Non-pigmented ciliary epithelial cell (primary cell): ENCODE measurements around the gene FBH1.
"Not testable (repeated sequence)": the region's sequence is repeated elsewhere in the genome, so short reads cannot be mapped to it uniquely, and the experiment has no call there.

Experiments used
- DNase-seq: peaks from one replicate; pipeline ENCODE4 v3.0.0-alpha.2; 2010; ENCODE audit warnings: low read depth

Gene FBH1

DNA sequence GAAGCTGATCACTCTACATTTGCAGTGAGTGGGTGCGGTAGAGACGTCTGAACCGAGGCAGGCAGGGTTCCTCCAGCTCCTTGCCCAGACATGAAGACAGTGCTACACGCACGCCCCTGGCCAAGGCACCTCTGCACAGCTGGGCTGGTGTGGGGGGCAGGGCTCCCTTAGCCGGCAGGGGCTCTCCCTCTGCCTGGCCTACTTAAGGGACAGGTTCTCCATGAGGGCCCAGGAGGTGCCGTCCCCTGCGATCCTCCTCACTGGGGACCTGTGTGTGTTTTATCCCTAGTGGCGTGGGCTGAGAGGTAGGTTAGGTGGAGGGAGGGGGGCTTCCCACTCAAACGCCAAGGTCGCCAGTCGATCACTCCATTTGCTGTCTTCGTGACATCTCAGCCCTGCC is 52.0 kb downstream of the FBH1 start:
- DNase-seq: no peak

DNA sequence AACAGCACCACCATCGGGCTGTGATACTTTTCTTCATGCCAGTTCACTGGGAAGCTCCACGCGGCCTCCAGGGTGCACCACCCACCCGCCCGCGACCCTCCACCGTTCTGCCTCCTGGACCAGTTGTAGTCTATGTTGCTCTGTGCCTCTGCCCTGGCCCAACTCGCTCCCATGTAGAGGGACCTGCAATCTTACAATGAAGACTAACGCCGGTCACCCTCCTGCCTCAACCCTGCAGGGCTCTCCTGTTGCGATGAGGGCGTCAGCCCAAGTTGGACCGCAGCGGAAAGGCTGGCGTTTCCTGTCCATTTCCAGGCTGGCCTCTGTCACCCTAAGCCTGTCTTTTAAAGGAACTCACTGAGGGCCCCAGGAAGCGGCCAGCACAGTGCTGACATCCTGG is 52.4 kb downstream of the FBH1 start:
- DNase-seq: no peak

DNA sequence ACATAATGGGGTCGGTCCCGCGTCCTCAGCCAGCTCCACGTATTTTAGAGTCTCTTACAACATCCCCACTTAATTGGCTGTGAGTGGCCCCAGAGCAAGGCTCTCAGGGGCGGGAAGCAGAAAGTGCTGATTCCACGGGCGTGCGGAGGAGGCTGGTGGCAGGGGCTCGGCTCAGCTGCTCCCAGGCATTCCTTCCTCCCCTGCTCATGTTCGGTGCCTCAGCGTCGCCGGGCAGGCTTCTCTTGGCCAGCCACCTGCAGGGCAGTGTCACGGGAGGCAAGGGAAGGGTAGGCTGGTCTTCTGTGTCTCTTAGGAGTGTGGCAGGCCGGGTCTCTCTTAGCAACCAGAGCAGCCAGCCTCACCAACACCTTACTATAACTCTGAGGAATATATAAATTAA is 53.5 kb downstream of the FBH1 start:
- DNase-seq: no peak

DNA sequence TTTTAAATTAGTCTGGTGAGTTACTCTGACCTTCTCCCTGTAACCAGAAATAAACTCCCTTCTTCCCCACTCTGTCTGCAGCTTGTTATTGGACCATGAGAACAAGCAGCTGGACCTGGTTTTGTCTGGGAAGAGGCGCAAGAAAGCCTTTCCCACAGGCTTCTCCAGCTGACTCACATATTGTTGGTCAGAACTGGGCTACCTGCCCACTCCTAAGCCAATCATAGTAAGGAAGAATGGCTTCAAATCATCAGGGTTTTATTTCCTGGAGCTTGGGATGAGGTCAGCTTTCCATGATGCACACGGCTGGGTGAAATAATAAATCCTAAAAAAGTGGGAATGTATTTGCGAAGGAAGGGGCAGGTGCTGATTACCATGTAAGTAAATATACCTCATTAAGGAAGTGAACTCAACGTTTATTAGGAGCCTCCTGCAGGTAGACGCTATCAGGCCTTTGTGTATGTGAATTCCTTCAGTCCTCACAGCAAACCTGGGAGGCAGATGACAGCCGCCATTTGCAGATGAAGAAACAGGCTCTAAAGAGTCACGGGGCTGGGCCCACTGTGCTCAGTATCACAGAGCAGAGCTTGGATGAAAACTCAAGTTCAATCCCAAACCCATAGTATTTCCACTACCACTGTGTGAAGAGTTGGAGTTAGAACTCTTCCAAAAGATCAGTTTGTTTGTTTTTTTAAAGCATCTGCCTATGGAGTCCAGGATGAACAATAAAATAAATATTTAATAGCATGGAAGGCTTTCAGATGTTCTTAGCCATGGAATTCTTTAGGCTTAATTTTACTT is 54.5 kb downstream of the FBH1 start:
- DNase-seq: peak; percentile 99

DNA sequence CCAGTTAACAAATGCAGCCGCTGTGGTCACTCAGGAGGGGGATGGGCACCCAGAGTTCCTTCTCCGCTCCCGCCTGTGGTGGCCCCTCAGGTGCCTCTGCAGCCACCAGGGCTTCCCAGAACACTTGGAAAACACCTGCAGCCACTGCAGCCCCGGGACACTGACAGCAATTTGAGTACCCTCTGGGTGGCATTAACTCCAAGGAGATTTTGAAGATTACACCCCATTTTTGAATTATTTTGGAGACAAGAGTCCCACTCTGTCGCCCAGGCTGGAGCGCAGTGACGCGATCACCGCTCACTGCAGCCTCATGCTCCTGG is 55.1 kb downstream of the FBH1 start:
- no peak for DNase-seq

DNA sequence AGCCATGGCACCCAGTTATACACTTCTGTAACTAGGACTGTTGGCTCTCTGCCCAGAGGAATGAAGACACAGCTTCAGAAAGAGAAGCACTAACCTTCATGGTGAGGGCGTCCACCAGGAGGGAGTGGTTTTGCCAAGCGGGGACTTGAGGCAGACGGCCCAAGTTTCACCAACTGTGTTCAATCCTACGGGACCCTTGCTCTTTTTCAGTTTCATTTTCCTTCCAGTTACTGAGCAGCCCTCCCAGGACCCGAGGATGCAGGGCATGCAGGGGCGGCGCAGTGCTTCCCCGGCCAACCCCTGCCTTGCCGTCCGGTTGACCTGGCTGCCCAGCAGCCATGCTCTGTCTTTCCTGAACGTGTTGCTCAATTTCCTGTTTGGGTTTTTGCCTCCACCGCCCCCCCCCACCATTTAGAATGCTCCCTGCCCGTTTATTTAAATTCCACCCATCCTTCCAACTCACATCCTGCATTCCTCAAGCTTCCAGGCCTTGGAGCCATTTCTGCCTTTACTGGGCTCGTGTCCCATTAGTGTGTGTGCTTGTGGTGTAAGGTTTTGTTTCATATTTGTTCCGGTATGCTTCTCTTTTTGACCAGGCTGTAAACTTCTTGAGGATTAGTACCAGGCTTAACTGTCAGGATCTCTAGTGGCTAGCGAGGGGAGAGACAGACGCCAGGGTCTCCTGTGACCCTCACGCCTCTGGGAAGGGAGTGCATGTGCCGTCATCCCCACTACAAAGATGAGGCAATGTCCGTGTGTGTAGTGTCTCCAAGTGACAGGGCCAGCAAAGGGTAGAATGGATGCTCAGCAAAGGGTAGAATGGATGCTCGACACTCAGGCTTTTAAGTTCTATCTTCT is 55.7 kb downstream of the FBH1 start:
- DNase-seq: peak; percentile 52

DNA sequence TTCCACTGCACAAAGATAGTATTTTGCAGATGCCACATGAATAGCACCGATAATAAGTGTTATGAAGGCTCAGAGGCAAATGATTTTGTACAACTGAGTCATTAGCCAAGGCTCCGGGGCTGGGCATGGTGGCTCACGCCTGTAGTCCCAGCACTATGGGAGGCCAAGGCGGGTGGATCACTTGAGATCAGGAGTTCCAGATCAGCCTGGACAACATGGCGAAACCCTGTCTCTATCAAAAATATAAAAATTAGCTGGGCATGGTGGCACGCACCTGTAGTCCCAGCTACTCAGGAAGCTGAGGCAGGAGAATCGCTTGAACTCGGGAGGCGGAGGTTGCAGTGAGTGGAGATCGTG is 56.4 kb downstream of the FBH1 start:
- DNase-seq: not testable (repeated sequence)

DNA sequence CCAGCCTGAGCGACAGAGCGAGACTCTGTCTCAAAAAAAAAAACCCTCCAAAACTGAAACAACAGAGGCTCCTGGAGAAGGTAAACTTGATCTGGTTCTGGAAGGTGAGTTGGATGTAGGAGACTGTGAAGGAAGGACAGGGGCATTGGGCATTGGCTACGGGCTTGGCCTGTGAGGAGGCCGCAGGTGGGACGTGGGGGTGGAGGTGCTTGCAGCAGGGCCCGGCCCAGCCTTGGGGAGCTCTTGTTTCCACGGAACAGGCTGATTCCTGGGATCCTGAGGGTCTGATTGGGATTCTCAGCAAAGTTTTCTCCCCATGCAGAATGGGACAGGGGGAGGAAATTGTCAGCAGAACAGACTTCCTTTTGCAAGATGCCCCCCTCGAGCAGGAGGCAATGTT is 56.7 kb downstream of the FBH1 start:
- DNase-seq: no peak

DNA sequence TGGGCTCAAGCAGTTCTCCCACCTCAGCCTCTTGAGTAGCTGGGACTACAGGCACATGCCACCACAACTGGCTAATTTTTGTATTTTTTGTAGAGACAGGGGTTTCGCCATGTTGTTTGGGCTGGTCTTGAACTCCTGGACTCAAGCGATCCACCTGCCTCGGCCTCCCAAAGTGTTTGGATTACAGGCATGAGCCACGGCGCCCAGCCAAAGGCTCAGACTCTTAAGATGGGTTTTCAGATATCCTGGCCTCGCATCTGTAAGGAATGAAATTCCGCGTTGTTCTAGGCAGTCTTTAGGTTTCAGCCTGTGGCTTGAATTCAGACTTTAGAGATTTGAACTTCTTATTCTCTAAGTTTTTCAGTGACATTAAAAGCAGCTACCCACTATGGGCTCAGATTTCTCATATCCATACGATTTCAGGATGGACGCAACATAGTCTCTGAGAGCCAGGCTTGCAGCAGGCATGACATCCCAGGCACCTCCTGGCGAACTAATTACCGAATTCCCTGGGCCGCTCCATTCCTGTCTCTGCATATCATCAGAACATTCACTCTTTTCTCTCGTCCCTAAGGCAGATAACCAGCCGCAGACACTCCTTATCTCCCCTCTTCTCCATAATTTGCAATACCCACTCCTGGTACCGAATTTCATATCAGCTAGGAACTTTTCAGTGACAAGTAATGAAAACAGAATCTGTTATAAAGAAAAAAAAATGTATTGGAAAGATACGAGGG is 57.6 kb downstream of the FBH1 start:
- DNase-seq: no peak

DNA sequence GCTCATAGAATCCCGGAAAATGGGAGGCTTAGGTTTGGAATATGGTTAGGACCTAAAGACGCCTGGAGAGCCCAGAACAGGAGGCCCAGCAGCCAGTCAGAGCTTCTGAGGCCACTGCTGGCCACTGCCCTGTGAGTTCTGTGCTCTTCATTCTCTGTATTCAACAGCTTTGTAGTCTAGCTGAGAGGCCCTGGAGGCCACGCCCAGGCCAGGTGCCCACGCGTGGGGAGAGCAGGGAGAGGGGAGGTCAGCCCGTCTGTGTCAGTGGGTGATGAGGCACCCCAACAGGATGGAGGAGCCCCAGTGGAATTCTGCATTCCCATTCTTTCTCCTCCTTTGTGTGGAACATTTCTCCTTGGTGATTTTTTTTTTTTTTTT is 58.2 kb downstream of the FBH1 start:
- no peak for DNase-seq

DNA sequence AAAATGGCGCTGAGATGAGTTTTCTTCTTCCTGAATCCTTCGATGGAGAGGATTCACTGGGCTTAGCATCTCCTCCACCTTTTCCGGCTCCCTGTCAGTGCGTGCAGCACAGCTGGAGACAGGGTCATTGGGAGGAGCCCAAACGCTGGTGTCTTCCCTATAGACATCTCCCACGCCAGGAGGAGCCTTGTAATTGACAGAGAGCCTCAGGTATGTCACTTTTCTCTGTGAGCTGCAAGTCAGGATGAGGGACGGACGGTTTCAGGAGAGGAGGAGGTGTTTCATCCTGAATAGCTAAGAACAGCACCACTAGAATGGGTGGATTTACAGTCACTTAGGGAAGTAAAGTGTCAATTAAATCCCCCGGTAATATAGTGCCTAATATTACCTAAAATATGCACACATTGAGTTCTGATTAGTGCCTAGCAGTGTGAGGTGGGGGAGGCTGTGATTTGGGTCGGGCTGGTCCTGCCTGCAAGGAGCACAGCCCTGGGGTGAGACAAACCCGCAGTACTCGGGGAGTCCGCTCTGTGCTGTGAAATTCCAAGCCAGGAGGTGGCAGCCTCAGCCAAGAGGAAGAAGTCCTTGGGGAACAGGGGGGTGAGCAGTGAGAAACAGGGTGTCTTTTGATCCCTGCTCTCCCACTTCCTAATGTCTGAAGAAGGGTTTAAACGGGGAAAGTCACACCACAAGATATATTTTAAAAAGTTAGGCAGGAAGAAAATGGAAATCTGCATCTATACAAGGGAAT is 59.1 kb downstream of the FBH1 start:
- no peak for DNase-seq

DNA sequence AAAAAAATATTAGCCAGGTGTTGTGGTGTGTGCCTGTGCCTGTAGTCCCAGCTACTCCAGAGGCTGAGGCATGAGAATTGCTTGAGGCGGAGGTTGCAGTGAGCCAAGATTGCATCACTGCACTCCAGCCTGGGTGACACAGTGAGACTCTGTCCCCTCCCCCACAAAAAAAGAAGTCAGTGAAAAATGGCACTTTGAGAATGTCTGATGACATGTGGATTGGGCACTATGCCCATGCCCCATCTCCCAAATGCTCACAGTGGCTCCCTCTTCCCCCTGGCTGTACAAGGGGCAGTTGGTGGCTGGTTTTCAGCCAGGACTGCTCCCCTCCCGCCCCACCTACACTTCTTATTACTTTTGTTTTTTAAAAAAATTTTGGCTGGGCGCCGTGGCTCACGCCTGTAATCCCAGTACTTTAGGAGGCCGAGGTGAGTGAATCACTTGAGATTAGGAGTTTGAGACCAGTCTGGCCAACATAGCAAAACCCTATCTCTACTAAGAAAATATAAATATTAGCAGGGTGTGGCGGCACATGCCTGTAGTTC is 61.2 kb downstream of the FBH1 start:
- DNase-seq: no peak

DNA sequence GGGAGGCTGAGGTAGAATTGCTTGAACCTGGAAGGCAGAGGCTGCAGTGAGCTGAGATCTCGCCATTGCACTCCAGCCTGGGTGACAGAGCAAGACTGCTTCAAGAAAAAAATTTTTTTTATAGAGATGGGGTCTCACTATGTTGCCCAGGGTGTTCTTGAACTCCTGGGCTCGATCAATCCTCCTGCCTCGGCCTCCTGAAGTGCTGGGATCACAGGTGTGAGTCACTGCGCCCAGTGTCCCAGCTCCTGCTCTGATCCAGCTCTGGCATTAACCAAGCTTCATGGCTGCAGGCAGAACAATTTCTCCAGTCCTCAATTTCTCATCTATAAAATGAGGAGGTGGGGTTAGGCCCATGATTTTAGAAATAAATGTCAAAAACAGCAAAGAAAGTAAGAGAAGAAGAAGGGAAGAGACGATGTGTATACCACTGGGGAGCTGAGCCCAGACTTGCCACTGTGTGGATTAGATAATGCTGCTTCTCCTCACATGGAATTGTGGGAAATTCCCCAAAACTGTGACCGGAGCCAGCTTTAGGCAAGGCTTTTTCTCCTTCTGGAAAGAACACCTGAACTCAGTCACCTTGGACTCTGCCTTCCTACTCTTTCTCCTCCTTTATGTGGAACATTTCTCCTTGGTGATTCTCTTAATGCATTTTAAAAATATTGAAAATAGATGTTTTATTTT is 61.8 kb downstream of the FBH1 start:
- no peak for DNase-seq

DNA sequence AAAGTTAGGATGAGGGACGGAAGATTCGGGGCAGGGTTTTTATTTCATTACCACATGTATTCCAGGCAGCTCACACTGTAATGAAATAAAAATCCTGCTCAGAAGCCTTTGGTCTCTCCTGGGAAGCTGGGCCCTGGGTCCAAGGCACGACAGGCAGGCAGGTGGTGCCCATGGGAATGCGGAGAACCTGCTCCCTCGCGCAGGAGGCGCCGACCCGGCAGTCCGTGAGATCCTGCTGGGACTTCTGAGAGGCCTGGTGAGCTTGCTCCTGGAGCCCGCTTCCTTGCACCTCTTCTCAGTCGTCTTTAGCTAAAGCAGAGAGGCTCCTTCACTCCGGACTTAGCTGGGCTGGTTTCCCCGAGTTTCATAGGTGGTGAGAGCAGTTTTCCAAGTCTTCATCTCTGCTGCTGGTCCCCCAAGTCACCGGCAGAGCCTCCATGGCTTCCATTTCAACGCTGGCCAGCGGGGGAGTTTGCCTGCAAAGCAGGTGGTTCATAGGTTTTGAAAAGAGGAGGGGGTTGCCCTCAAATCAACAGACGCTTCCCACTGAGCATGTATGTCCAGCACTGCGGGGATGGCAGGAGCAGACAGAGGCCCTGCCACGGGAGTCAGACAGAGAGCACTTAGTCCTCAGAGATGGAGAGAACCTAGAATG is 62.8 kb downstream of the FBH1 start:
- no peak for DNase-seq

DNA sequence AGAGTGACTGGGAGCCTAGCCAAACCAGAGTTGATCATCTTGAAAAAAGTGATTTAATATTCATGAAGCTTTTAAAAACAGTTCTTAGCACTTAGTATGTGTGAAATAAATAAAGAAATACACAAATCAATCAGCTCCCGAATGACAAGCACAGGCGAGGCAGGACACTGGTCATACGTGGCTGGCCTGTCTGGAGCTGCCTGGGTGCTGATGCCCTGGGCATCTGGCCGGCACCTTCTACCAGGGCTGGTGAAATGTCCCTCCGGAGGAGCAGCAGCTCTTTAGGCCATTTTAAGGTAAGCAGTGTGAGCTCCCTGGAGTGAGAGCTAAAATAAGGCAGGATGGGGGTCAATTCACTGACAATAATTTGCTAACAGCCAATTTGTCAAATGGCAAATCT is 63.6 kb downstream of the FBH1 start:
- no peak for DNase-seq

DNA sequence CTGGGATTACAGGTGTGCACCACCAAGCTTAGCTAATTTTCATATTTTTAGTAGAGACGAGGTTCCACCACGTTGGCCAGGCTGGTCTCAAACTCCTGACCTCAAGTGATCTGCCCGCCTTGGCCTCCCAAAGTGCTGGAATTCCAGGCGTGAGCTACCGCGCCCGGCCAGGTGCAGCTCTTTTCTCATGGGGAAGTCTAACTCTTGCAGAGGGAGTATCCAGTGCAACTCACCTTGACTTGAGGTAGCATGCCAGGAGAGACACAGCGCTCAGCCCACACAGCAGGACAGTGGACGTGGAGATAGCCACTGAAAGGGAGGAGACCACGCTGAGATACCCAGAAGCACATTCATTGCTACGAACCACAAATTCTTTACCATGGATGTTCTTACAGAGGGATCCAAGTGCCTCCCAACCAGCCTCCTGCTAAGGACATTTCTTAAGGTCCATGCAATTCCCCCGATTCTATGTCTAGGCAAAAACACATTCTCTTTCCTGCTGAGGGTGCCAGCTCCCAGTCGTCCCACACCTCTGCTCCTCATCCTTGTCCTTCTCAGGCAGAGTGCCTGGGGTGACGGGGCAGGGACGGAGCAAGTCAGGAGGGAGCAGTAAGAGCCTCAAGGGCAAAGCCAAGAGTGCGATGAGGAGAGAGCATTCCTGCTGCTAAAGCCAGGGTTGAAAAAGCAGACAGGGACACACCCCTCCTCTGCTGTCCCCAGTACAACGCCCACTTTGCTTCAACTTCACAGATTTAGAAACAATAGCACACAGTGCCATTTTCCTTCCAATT is 66.3 kb downstream of the FBH1 start:
- DNase-seq: no peak

DNA sequence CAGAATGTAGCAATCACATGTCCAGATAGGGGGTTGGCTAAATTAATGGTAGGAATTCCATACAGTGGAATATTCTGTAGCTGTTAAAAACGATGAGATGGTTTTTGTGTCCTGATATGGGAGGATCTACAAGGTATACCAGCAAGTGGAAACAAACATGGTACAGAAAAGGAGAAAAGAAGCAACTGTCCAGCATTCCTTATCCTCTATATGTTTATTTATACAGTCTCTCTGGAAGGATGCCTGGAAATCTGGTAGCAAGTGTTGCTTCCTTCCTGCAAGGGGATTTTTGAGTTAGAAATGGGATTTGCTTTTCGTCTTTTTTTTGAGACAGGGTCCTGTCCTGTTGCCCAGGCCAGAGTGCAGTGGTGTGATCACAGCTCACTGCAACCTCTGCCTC is 68.0 kb downstream of the FBH1 start:
- DNase-seq: no peak

DNA sequence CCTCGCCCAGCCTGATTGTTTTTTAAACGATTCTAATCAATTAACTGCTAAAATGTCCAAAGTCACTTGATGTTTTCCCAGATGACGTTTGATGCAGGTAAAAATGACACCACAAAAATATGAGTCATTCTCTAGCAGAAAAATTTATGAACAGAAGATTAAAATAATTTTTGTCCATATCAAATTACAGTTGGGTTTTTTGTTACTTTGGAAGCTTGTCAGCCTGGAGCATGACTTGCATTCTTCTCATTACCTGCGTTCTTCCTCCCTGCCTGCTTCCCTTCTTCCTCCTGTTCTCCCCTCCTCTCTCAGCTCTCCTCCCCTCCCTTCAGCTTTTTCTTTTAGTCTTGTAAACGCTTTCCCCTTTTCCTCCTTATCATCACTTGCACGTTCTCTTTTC is 68.6 kb downstream of the FBH1 start:
- no peak for DNase-seq

DNA sequence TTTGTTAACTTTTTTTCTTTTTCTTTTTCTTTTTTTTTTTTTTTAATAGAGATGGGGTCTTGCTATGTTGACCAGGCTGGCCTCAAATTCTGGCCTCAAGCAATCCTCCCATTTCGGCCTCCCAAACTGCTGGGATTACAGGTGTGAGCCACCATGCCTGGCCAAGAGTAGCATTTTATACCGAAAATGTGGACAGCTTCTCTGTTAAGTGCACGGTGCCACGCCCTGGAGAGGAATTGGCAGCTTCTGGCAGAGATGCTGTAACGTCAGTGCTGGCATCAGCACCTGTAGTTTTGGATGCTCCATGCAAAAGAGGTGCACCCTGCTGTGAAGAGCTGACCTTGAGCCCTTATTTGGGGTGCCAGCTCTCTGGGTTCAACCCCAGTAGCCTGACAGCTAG is 69.1 kb downstream of the FBH1 start:
- no peak for DNase-seq

DNA sequence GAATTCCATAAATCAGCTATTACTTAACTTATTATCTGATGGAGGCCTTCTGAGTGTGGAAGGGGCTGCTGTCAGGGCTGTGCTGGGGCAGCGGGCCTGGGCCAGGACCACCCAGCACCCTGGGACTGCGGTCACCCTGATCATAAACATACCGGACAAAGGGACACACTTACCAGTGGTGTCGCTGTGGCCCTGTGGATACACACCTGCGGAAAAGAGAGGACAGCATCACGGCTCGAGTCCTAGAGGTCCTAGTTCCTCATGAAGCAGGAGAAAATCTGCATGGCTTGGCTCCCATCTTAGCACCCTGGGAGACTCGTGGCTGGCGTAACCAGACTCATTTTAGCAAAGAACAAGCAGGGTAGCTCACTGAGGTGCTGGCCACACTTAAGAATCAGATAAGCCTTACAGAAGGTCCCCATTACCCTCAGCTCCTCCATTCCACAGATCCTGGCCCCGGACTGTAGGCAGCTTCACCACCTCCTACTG is 69.6 kb downstream of the FBH1 start:
- DNase-seq: no peak
